OCI-LY7 (cell line): ENCODE results near the gene AXIN1.

Experiments used
- EZH2phosphoT487 ChIP-seq: fragments of 200-600 bp; sonication (generic); IDR thresholded peaks from 2 replicates; pipeline ENCODE4 v1.6.1; 2018; ENCODE audit warnings: low read depth, borderline replicate concordance, mild to moderate bottlenecking, mixed run types, antibody characterized with exemption, low read length, moderate library complexity, mixed read lengths
- TF ChIP-seq, protein P1 (sequence below): fragments of 200-600 bp; sonication (generic); conservative IDR thresholded peaks from 2 replicates; pipeline ENCODE4 v1.5.1; 2014; ENCODE audit warnings: mild to moderate bottlenecking, antibody characterized with exemption, low read length, moderate library complexity, mixed read lengths

GRCh38 chr16:396605-397004 lies 44.1 kb upstream of the AXIN1 start:
- TF ChIP-seq, protein P1, sequence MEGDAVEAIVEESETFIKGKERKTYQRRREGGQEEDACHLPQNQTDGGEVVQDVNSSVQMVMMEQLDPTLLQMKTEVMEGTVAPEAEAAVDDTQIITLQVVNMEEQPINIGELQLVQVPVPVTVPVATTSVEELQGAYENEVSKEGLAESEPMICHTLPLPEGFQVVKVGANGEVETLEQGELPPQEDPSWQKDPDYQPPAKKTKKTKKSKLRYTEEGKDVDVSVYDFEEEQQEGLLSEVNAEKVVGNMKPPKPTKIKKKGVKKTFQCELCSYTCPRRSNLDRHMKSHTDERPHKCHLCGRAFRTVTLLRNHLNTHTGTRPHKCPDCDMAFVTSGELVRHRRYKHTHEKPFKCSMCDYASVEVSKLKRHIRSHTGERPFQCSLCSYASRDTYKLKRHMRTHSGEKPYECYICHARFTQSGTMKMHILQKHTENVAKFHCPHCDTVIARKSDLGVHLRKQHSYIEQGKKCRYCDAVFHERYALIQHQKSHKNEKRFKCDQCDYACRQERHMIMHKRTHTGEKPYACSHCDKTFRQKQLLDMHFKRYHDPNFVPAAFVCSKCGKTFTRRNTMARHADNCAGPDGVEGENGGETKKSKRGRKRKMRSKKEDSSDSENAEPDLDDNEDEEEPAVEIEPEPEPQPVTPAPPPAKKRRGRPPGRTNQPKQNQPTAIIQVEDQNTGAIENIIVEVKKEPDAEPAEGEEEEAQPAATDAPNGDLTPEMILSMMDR = no peak
- no peak for TF ChIP-seq EZH2phosphoT487
